Measurements from ENCODE around the gene GNAI1.

The GNAI1 gene

DNA sequence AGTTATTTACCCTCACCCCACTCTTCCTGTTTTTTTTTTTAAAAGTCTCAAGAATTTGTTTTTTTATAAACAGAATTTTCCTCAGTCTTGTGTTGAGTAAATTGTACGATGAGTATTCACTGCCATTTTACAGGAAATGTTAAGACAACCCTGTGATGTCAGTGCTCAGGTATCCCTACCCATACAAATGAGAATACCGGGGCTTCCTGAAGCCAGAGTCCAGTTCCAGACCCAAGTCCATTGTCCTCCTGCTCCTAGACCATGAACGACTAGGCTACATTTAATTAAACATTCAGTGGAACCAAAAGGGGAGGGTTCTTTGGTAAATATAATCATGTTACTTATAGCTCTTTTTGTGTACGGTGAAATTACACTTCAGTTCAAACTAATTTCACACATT, 79.2 kb downstream of the GNAI1 start:
- no peak for DNase-seq (ENCODE audit: extremely low spot score)
- ChIA-PET POLR2A (no interaction called here), CTCF (no interaction called here)
- TF ChIP-seq, protein P1, sequence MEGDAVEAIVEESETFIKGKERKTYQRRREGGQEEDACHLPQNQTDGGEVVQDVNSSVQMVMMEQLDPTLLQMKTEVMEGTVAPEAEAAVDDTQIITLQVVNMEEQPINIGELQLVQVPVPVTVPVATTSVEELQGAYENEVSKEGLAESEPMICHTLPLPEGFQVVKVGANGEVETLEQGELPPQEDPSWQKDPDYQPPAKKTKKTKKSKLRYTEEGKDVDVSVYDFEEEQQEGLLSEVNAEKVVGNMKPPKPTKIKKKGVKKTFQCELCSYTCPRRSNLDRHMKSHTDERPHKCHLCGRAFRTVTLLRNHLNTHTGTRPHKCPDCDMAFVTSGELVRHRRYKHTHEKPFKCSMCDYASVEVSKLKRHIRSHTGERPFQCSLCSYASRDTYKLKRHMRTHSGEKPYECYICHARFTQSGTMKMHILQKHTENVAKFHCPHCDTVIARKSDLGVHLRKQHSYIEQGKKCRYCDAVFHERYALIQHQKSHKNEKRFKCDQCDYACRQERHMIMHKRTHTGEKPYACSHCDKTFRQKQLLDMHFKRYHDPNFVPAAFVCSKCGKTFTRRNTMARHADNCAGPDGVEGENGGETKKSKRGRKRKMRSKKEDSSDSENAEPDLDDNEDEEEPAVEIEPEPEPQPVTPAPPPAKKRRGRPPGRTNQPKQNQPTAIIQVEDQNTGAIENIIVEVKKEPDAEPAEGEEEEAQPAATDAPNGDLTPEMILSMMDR (IDR thresholded peaks at IDR 0.05; ENCODE audit: control extremely low read depth, extremely low read depth, low read depth, missing control alignments): no peak

DNA sequence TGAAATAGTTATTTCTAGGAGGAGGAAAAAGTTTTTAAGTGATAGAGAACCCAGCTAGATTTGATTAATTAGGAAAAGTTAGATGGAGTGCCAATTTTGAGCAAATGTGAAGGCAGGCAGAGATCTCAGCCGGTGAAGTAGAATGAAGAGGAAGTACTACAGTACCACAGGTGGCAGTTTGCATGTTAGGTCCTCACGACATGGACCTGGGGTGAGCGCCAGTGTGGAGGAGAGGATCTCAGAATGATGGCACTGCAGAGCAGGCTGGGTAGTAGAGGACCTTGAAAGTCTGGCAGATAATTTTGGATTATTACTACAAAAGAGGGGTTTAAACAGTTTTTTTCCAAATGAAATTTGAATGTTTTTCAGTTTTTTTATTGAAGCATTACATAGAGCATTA, 81.1 kb downstream of the GNAI1 start:
- DNase-seq (ENCODE audit: extremely low spot score): no peak
- TF ChIP-seq, protein P1 (IDR thresholded peaks at IDR 0.05; ENCODE audit: control extremely low read depth, extremely low read depth, low read depth, missing control alignments): no peak
- CTCF ChIA-PET: no interaction called here
- POLR2A ChIA-PET: no interaction called here

DNA sequence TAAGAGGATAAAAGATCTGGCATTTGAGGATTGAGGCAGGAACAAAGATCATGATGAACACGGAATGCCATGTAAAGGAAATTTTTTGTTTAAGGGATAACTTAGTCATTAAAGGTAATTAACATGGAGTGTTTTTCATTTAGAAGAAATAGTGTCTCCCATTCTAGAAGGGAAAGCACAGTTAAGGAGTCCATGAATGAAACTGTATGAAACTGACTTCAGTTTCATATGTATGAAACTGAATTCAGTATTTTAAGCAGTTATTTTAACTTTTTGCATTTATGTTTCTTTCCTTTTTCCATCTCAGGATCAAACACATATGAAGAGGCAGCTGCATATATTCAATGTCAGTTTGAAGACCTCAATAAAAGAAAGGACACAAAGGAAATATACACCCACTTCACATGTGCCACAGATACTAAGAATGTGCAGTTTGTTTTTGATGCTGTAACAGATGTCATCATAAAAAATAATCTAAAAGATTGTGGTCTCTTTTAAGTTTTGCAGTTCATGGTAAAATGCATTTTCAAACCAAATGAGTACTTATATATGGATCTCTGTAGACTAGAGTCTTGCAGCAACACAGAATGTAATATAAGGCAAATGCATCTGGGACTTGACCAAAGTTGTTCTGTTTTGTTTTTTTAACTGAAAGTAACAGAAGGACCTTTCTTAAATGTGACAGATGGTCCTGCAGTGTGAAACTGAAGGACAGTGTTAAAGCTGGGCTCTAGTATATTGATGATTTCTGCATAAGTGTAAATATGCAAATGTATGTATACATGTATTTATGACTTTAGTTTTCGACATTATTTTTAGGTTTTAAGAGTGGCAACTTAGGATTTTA, 82.6 kb downstream of the GNAI1 start:
- TF ChIP-seq, protein P1 (IDR thresholded peaks at IDR 0.05; ENCODE audit: control extremely low read depth, extremely low read depth, low read depth, missing control alignments): no peak
- DNase-seq (ENCODE audit: extremely low spot score): no peak
- ChIA-PET CTCF (interaction anchor here (0.7 kb wide), 1 partner anchor 14 kb away, joined by 3 read pairs; no protein-coding TSS in a partner anchor), POLR2A (no interaction called here)

DNA sequence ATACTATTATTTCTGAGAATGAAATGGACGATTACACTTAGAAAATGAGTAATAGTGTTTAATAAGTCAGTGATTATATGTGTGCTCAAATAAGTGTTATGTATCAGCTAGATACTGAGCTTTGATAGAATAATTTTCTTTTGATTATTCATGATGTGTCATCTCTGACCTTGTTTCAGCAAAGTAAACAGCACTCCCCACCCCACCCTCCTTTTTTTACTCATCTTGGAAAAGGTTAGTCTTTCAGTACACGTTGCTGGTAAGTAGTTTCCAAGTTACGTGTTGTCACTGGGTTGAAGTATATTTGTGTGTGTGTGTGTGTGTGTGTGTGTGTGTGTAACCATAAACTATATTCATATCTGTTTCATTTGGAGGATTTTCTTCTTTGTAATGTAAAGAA, 84.1 kb downstream of the GNAI1 start:
- CTCF ChIA-PET: no interaction called here
- TF ChIP-seq, protein P1 (IDR thresholded peaks at IDR 0.05; ENCODE audit: control extremely low read depth, extremely low read depth, low read depth, missing control alignments): no peak
- POLR2A ChIA-PET: no interaction called here
- no peak for DNase-seq (ENCODE audit: extremely low spot score)

GRCh38 chr7:80220022-80220634, 85.5 kb downstream of the GNAI1 start:
- ChIA-PET CTCF (no interaction called here), POLR2A (no interaction called here)
- DNase-seq (ENCODE audit: extremely low spot score): no peak
- TF ChIP-seq, protein P1 (IDR thresholded peaks at IDR 0.05; ENCODE audit: control extremely low read depth, extremely low read depth, low read depth, missing control alignments): no peak

- no peak for DNase-seq (ENCODE audit: extremely low spot score)
- CTCF ChIA-PET: interaction anchor here (1.1 kb wide), 1 partner anchor 10 kb away, joined by 4 read pairs; no protein-coding TSS in a partner anchor
- POLR2A ChIA-PET: no interaction called here
- TF ChIP-seq, protein P1 (IDR thresholded peaks at IDR 0.05; ENCODE audit: control extremely low read depth, extremely low read depth, low read depth, missing control alignments): no peak
Observed at GRCh38 chr7:80224415-80224814, 89.8 kb downstream of the GNAI1 start.

Measured in GM10248 (cell line).